K562 (cell line): ENCODE results near the gene SLC10A3. TPM values are rescaled to one million over a fixed set of nuclear protein-coding genes. Genes with fewer than 3 reads are reported as not detected.

ENCODE experiments used
- CHD1 ChIP-seq: fragments of 200-600 bp; sonication (generic); IDR thresholded peaks from one replicate; pipeline ENCODE4 v1.6.1; 2012; ENCODE audit warnings: mild to moderate bottlenecking, moderate library complexity, low read length, inconsistent platforms
- COPS2 ChIP-seq: fragments of 450-650 bp; conservative IDR thresholded peaks from 2 replicates; pipeline ENCODE4 v1.6.1; 2016; ENCODE audit warnings: mild to moderate bottlenecking, moderate library complexity
- E2F8 ChIP-seq: fragments of 450-650 bp; IDR thresholded peaks from 2 replicates; pipeline ENCODE4 v1.7.1; 2018; ENCODE audit warnings: mild to moderate bottlenecking, low read depth; ENCODE audit not compliant: partially characterized antibody
- ELK3 ChIP-seq: fragments of 450-650 bp; formaldehyde crosslinking; IDR thresholded peaks from 2 replicates; pipeline ENCODE4 v1.4.0; 2020; ENCODE audit warnings: mild to moderate bottlenecking
- FOXJ3 ChIP-seq: sonication (generic); formaldehyde crosslinking; IDR thresholded peaks from 2 replicates; pipeline ENCODE4 v1.4.0; 2020; ENCODE audit warnings: mild to moderate bottlenecking, missing genetic modification reagents
- MEF2A ChIP-seq: IDR thresholded peaks from 2 replicates; pipeline ENCODE4 v1.6.1; 2011; ENCODE audit warnings: low read depth, mild to moderate bottlenecking, low read length, moderate library complexity; ENCODE audit not compliant: control insufficient read depth
- NFXL1 ChIP-seq: fragments of 450-650 bp; formaldehyde crosslinking; IDR thresholded peaks from 2 replicates; pipeline ENCODE4 v1.4.0; 2021; ENCODE audit warnings: mild to moderate bottlenecking
- ZBTB34 ChIP-seq: fragments of 250-450 bp; sonication (Bioruptor Pico); IDR thresholded peaks from 2 replicates; pipeline ENCODE4 v1.8.0; 2021; ENCODE audit warnings: mild to moderate bottlenecking, moderate library complexity
- ZNF407 ChIP-seq: fragments of 450-650 bp; IDR thresholded peaks from 2 replicates; pipeline ENCODE4 v1.6.1; 2016; ENCODE audit warnings: low read depth
- polyA plus RNA-seq, 8 experiments: library from polyadenylated mRNA; depleted of rRNA in 4 of 8; stranded (reverse) in 5 of 8; unstranded in 3 of 8; fragments of >200 nt; fragmentation: Nextera tagmentation in 2 of 8; fragmentation: Illumina TruSeq in 1 of 8; extraction: Ambion mirVana in 2 of 8; extraction: Trizol in 1 of 8; gene quantifications; 2 replicates each; pipeline versions ENCODE4 v1.2.1 to v1.2.3, GENCODE V29; 2011 to 2014; ENCODE audit warnings: inconsistent platforms in 1 of 8, missing spikeins in 1 of 8
- total RNA-seq, 7 experiments: library from RNA; depleted of rRNA in 6 of 7; stranded (reverse); fragments of >200 nt in 6 of 7; fragmentation: Illumina TruSeq in 2 of 7; extraction: Trizol in 2 of 7; gene quantifications; 2 replicates each; pipeline versions ENCODE4 v1.2.1 to v1.2.3, GENCODE V29; 2011 to 2021; ENCODE audit warnings: low replicate concordance in 1 of 7

The SLC10A3 gene
- total and polyA plus RNA-seq, 9 of the 15 experiments (the other 6 are each of a cell fraction or from before 2014, with no cell fraction given), result 5.2 to 30.6 (median 16.7) TPM

- TF ChIP-seq FOXJ3 (CRISPR knock-in tag) (no peak), ZBTB34 (CRISPR knock-in tag) (no peak), NFXL1 (CRISPR knock-in tag) (no peak), COPS2 (no peak), ELK3 (no peak), ZNF407 (no peak), E2F8 (peak; percentile 99), MEF2A (no peak), CHD1 (no peak)
These were observed 11.5 kb downstream of the SLC10A3 start, which contains the start of gene LAGE3 (continued) for GRCh38 chrX:154478728-154479622.
